ENCODE results near the gene PDE2A.

Gene PDE2A

DNA sequence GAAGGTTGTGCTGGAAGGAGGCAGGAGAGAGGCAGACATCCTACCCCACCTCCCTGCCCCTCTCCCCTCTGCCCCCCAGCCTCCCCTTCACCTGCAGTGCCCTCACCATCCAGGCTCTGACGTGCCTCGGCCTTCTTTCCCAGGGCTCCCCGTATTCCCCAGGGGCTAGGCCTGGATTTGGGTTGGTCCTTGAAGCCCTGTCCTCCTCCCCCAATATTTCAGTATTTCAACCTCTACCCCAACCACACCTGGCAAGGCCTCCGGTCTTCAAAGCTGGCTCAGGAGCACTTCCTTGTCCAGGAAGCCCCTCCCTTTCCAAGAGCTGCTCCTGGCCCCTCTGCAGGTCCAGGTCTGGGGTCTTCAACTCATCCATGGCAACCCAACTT is 8.6 kb upstream of the PDE2A start:
- H4K20me1 ChIP-seq (ENCODE audit: insufficient read depth, low read length): peaks cover 24% of the 10 kb centered on the region
- H3K79me2 ChIP-seq (ENCODE audit: low read length): no peaks in the 10 kb centered on the region
- peaks cover 16% of the 10 kb centered on the region for H3K36me3 ChIP-seq (replicated peaks; ENCODE audit: low read depth, low read length)
- H3K27ac ChIP-seq (ENCODE audit: low read length): no peak overlapping the region
- peaks cover 11% of the 10 kb centered on the region; the same call in 1 of the 2 replicates for H3K27me3 ChIP-seq (ENCODE audit: low read depth, low read length)
- no peak overlapping the region for H3K4me2 ChIP-seq (ENCODE audit: low read length)
- no peaks in the 10 kb centered on the region for H3K4me1 ChIP-seq (ENCODE audit: low read length)
- TF ChIP-seq, protein P1, sequence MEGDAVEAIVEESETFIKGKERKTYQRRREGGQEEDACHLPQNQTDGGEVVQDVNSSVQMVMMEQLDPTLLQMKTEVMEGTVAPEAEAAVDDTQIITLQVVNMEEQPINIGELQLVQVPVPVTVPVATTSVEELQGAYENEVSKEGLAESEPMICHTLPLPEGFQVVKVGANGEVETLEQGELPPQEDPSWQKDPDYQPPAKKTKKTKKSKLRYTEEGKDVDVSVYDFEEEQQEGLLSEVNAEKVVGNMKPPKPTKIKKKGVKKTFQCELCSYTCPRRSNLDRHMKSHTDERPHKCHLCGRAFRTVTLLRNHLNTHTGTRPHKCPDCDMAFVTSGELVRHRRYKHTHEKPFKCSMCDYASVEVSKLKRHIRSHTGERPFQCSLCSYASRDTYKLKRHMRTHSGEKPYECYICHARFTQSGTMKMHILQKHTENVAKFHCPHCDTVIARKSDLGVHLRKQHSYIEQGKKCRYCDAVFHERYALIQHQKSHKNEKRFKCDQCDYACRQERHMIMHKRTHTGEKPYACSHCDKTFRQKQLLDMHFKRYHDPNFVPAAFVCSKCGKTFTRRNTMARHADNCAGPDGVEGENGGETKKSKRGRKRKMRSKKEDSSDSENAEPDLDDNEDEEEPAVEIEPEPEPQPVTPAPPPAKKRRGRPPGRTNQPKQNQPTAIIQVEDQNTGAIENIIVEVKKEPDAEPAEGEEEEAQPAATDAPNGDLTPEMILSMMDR (IDR thresholded peaks at IDR 0.05; ENCODE audit: low read depth, low read length): no peak
- TF ChIP-seq EZH2phosphoT487 (IDR thresholded peaks at IDR 0.05; ENCODE audit: low read depth): no peak
- no peak overlapping the region for H3K9ac ChIP-seq (ENCODE audit: low read length)
- H3K4me3 ChIP-seq (ENCODE audit: low read length): no peak overlapping the region
- no peaks in the 10 kb centered on the region for H3K9me3 ChIP-seq (ENCODE audit: insufficient read depth, low read length)
- H2AFZ ChIP-seq (ENCODE audit: low read depth, low read length): no peak overlapping the region

DNA sequence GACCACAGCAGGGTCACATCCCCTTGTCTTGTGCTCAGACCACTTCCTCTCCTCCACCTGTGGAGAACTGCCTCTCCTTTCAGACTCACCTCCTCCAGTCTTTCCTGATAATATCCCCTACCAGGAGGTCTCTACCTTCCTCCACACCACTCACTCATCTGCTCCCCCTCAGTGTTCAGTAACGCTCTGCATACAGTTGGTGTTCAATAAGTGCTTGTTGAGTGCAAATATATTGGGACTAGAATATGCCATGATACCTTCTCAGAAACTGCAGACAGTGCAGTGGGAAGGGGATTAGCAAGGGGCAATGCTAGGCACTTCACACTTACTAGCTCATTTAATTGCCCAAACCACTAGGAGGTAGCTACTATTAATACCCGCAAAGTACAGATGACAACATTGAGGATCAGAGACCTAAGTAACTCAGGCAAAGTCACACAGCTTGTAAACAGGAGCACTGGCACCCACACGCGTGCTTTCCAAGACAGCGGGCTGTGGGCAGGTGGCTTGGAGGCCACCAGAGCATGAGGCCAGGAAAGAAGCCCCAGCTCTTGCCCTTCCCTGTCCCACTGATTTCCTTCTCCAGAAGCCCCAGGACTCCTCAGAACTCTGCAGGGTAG is 8.1 kb upstream of the PDE2A start:
- TF ChIP-seq, protein P1 (IDR thresholded peaks at IDR 0.05; ENCODE audit: low read depth, low read length): no peak
- TF ChIP-seq EZH2phosphoT487 (IDR thresholded peaks at IDR 0.05; ENCODE audit: low read depth): no peak

DNA sequence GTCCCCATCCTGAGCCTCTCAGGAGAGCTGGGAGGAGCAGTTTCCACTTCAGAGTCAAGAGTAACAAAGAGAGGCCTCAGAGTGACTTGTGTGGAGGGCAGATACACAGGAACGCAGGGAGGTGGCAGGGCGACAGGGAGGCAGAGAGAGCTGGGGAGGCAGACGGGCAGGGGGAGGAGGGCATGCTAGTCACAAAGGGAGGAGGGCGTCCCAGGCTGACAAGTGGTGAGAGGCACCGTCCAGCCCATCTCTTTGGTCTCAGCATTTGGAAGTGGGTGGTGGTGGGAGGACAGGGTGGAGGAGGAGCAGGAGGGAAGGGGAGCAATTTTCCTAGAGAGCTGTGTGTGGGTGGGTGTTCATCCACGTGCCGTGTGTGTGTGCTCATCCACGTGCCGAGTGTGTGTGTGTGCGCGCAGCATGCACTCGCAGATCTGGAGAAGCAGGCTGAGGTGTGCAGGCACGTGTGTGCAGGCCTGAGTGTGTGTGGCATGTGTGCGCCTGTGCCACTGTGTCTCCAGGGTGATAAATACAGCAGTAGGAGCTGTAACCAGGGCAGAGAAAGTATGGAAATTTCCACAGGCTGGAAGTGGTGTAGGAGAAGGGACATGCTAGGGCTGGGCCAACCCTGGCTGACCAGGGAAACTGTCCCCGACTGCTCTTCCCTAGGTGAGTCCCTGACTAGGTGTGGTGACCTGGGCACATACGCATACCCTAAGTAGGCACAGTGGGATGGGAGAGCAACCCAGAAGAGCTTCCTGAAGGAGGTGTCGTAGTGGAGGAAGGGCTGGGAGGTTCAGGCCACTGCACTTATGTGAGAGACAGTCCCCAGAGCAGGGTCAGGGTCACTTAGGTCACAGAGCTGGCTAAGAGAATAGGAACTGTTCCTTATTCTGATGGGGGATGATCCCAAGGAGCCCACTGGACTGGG is 7.3 kb upstream of the PDE2A start:
- Histone ChIP-seq H3K36me3 (replicated peaks; ENCODE audit: low read depth, low read length) (peaks cover 5% of the 10 kb centered on the region), H3K9ac (ENCODE audit: low read length) (no peak overlapping the region), H3K4me2 (ENCODE audit: low read length) (no peak overlapping the region), H3K27ac (ENCODE audit: low read length) (no peak overlapping the region), H3K27me3 (ENCODE audit: low read depth, low read length) (peaks cover 20% of the 10 kb centered on the region; the same call in 1 of the 2 replicates), H3K4me3 (ENCODE audit: low read length) (no peak overlapping the region), H2AFZ (ENCODE audit: low read depth, low read length) (no peak overlapping the region), H3K9me3 (ENCODE audit: insufficient read depth, low read length) (no peaks in the 10 kb centered on the region), H3K79me2 (ENCODE audit: low read length) (no peaks in the 10 kb centered on the region), H4K20me1 (ENCODE audit: insufficient read depth, low read length) (peaks cover 19% of the 10 kb centered on the region), H3K4me1 (ENCODE audit: low read length) (no peaks in the 10 kb centered on the region)
- TF ChIP-seq, protein P1 (IDR thresholded peaks at IDR 0.05; ENCODE audit: low read depth, low read length): no peak
- no peak for TF ChIP-seq EZH2phosphoT487 (IDR thresholded peaks at IDR 0.05; ENCODE audit: low read depth)

More for the DNA sequence above, 8.1 kb upstream of the PDE2A start:
- H2AFZ ChIP-seq (ENCODE audit: low read depth, low read length): no peak overlapping the region
- no peak overlapping the region for H3K4me3 ChIP-seq (ENCODE audit: low read length)
- H3K4me2 ChIP-seq (ENCODE audit: low read length): no peak overlapping the region
- no peak overlapping the region for H3K27ac ChIP-seq (ENCODE audit: low read length)
- no peak overlapping the region for H3K9ac ChIP-seq (ENCODE audit: low read length)
- H3K4me1 ChIP-seq (ENCODE audit: low read length): no peaks in the 10 kb centered on the region
- no peaks in the 10 kb centered on the region for H3K9me3 ChIP-seq (ENCODE audit: insufficient read depth, low read length)
- H3K36me3 ChIP-seq (replicated peaks; ENCODE audit: low read depth, low read length): peaks cover 11% of the 10 kb centered on the region
- peaks cover 13% of the 10 kb centered on the region; the same call in 1 of the 2 replicates for H3K27me3 ChIP-seq (ENCODE audit: low read depth, low read length)
- no peaks in the 10 kb centered on the region for H3K79me2 ChIP-seq (ENCODE audit: low read length)
- peaks cover 24% of the 10 kb centered on the region for H4K20me1 ChIP-seq (ENCODE audit: insufficient read depth, low read length)

DNA sequence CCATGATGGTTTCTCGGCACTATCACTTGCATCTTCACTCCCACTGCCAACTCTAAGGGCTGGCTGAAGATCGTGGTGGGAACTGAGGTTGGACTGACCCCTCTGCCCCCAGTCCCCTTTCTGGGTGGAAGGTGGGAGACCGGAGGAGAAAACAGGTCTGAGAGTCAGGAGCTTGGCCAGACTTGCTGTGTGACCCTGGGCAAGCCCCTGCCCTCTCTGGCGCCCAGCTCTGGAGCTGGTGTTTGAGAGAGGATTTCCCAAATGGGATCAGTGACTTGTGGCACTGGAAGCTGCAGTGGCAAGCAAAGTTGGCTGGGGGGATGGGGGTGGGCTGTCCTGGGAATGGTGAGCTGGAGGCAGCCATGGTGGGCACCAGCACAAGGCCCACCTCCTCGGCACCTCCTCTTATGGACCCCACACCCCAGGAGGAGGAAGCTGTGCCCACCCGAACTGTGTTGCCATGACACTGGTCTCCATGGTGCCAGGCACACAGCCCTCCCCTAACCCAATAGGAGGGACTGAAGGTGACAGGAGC is 6.5 kb upstream of the PDE2A start:
- peaks cover 22% of the 10 kb centered on the region for H4K20me1 ChIP-seq (ENCODE audit: insufficient read depth, low read length)

More for the DNA sequence above, 6.5 kb upstream of the PDE2A start:
- TF ChIP-seq, protein P1 (IDR thresholded peaks at IDR 0.05; ENCODE audit: low read depth, low read length): no peak
- TF ChIP-seq EZH2phosphoT487 (IDR thresholded peaks at IDR 0.05; ENCODE audit: low read depth): no peak
- Histone ChIP-seq H3K4me3 (ENCODE audit: low read length) (no peak overlapping the region), H3K9ac (ENCODE audit: low read length) (no peak overlapping the region), H3K27ac (ENCODE audit: low read length) (no peak overlapping the region), H2AFZ (ENCODE audit: low read depth, low read length) (no peak overlapping the region), H3K4me1 (ENCODE audit: low read length) (no peaks in the 10 kb centered on the region), H3K27me3 (ENCODE audit: low read depth, low read length) (peaks cover 28% of the 10 kb centered on the region; the same call in 1 of the 2 replicates), H3K79me2 (ENCODE audit: low read length) (no peaks in the 10 kb centered on the region), H3K4me2 (ENCODE audit: low read length) (no peak overlapping the region), H3K9me3 (ENCODE audit: insufficient read depth, low read length) (no peaks in the 10 kb centered on the region), H3K36me3 (replicated peaks; ENCODE audit: low read depth, low read length) (peaks cover 5% of the 10 kb centered on the region)
